GM19193 (cell line): ENCODE data around the gene ZBTB12.

Experiments
- POLR2A ChIP-seq: IDR thresholded peaks from 4 replicates; pipeline ENCODE4 v1.6.1; 2011; ENCODE audit not compliant: insufficient read depth, insufficient read length; ENCODE audit errors: extremely low read depth

ZBTB12 gene

GRCh38 chr6:31874084-31874670 lies 27.7 kb downstream of the ZBTB12 start:
- no peak for TF ChIP-seq POLR2A

GRCh38 chr6:31871046-31871659 lies 30.7 kb downstream of the ZBTB12 start:
- no peak for TF ChIP-seq POLR2A

GRCh38 chr6:31870385-31870921 lies 31.4 kb downstream of the ZBTB12 start:
- TF ChIP-seq POLR2A = no peak

- TF ChIP-seq POLR2A = no peak
These were observed 32.5 kb downstream of the ZBTB12 start for GRCh38 chr6:31869343-31869742.

- no peak for TF ChIP-seq POLR2A
These were observed 36.4 kb downstream of the ZBTB12 start for GRCh38 chr6:31865205-31866118.

- no peak for TF ChIP-seq POLR2A
These were observed 37.1 kb downstream of the ZBTB12 start for GRCh38 chr6:31864818-31865204.

- peak; percentile 99 for TF ChIP-seq POLR2A
These were observed 39.3 kb downstream of the ZBTB12 start, which contains the start of gene NEU1 for GRCh38 chr6:31862344-31863235. TSS of gene NEU1 (minus strand) at chr6:31862821. CDS start at chr6:31862776, 45 bp downstream.

GRCh38 chr6:31861919-31862343 lies 40.0 kb downstream of the ZBTB12 start:
- no peak for TF ChIP-seq POLR2A

GRCh38 chr6:31861150-31861549 lies 40.7 kb downstream of the ZBTB12 start:
- TF ChIP-seq POLR2A = no peak

- TF ChIP-seq POLR2A = no peak
These were observed 41.5 kb downstream of the ZBTB12 start for GRCh38 chr6:31860349-31860748.

- TF ChIP-seq POLR2A = no peak
These were observed 42.0 kb downstream of the ZBTB12 start for GRCh38 chr6:31859923-31860322.

- no peak for TF ChIP-seq POLR2A
These were observed 43.2 kb downstream of the ZBTB12 start for GRCh38 chr6:31858707-31859106.

GRCh38 chr6:31851485-31851832 lies 50.4 kb downstream of the ZBTB12 start:
- no peak for TF ChIP-seq POLR2A

- TF ChIP-seq POLR2A = no peak
These were observed 51.0 kb downstream of the ZBTB12 start for GRCh38 chr6:31850765-31851484.
